DMS79 treated with DMSO at 0.1 percent for 48 hours (cell line): ENCODE measurements around the gene KIF21B.
A peak's percentile ranks its signal among the peaks of the same experiment; 100 is the strongest.

Source experiments
- DNase-seq: peaks from one replicate; lab custom pipeline; 2025; lab: John Stamatoyannopoulos, UW

Gene KIF21B

DNA sequence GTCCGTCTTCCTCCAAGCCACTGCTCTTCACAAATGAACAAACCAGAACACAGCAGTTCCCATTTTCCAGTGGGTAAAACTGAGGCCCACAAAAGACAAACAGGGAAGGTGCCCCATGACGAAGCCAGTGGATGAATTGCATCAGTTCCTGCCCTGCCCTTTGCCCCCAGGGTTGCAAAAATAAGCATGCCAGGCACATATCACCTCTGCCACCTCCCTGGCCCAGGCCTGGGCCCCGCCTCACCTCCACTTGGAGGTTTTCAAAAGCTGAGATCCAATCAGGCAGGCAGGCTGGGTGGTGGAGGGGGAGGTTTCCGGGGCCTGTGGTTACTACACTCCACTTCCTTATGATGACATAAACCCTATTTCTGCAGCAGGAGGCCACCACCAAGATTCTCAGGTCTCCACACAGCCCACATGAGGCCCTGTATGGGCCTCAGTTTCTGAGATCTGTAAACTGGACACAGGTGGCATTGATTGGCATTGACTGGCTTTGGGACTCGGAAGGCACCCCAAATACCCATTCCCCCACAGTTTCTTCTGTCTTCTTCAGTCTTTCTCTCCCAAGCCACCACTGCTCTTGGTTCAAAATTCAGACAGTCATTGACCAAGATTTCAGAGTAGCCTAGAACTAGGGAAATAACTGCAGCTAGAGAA, 4.1 kb downstream of the KIF21B start:
- DNase-seq = no peak

DNA sequence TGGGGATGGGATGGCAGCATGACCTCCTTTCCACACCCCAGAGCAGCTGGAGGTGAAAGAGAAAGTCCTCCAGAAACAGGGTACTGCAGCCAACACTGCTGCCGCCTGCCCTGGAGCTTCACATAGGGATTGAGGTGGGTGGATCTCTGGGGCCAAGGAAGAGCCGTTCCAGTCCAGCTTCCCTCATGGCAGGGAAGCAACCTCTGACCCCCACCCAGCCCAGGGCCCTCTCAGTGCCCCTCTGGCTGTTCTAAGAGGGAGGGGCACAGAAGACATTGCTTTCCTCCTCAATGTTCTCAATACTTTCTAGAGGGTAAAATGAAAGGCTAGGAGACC, 5.7 kb downstream of the KIF21B start:
- DNase-seq = no peak

DNA sequence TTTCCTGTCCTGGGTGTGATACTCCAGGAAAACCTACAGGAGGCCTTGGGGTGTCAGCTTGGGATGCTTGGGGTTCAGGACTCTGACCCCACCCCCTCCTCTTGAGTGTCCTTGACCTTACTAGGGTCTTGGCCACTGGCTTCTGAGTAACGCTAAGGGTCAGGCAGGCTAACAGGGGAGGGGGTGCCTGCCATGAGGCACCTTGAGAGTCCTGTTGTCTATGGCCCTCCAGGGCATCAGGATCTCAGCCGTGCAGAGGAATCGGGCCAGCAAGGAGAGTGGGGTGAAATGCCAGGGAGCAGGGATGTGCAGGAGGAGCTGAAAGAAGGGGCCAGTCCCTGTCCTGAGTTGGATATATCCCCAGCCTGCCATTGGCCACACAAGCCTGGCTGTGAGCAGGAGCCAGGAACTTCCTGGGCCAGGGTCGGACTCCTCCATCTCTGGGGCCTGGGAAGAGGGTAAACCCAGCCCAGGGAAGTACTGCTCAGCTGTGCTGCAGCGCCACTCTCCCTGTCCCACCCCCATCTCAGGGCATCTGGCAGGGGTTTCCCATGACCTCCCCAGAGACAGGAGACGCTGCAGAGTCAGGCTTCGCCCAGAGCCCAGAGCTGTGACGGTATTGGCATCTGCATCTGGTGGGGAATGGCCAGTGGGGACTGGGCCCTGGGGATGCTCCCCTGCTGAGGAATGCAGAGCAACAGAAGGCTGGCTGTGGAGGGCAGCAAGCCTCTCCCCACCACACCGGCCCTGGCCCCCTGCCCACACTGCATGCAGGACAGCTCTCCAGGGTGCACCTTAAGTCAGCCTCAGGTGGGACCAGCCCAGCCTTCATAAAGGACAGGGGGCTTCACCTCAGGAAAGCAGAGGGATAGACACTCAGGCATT, 6.3 kb downstream of the KIF21B start:
- DNase-seq = no peak

DNA sequence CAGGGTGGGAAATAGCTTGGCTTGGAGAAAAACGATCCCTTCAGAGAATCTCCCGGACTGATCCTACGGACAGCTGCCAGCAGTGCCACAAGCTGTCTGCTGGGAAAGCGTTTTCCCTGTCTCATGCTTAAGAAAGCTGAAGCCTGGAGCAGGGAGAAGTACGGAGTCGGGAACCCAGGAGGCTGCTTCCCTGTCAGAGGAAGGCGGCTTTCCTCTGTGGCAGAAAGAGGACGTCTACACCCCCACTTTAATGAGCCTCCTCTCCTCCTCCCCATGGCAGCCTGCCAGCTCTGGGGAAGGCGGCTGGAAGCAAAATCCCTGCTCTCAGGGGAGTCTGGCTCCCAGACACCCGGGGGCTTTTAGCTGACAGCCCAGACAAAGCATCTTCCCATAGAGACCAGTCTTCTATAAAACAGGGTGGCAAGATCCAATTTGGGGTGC, 7.3 kb downstream of the KIF21B start:
- DNase-seq = peak; percentile 76

DNA sequence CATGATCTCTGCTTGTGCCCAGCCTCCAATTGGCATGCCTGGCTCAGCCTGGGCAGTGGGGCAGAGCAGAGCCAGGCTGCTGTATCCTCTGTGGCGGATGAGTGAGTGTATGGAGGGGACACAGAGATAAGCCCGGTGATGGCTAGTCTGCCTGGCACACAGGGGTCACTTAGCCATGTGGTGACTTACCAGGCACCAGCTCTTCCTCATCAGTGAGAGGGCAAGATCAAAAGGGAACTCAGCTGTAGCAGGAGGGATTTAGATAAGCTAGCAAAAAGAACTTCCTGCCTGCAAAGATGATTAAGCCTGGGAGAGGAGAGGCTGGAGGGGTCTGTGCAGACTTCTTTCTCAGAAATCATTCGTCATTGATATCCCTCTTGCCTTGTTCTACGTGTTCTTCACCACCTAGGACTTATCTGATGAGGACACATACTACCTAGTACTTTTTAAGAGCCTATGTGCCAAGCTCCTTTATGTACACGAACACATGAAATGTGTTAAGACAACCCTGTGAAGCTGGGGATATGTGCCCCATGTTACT, 7.9 kb downstream of the KIF21B start:
- DNase-seq = no peak

DNA sequence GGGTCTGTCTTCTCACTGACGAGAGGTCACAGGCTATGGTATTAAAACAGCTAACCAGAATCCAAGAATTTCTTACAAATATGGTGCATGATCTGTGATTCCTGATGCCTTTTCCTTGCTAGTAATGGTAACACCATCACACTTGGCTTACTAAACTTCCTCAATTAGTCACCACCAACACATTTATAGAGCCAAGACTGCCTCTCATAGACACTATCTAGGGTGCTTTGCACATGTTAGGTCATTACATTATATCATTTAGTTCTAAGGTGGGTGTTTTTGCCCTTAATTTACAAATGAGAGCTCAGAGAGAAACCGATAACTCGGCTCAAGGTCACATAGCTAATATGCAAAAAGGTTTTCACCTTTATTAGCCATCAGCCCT, 8.7 kb downstream of the KIF21B start:
- no peak for DNase-seq

DNA sequence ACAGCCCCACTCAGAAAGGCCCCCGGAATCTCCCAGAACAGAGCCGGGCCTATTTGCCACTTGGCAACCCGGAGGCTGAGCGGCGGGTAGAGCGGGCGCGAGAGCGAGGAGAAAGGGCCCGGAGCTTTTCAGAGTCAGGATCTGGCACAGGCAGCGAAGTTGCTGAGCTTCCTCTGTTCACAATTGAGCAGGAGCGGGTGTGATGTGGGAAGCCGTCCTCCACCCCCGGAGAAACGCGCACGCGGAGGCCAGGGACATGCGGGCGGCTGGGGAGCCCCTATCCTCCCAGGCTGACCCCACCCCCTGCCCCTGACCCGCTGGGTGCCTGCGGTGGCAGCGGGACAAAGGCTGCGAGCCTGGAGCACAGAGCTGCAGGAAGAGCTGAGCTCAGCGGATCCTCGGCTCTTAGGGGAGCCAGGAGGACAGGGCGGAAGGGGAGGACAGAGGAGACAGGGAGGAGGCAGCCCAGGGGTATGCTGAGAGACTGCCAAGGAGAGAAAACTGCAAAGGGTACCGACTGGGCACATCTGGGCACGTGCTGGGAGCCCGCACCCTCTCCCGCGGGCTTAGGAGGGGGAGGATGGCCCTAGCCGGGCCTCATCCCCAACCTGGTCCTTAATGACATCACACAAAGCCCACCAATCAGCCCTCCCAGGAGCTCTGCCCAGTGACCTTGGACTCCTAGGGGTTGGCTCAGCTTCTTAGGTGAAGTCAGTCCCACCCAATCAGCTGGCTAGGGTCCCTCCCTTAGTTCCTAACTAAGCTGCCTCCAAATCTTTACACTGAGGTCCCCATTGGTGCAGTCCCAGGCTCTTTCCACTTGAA, 9.3 kb downstream of the KIF21B start:
- no peak for DNase-seq

DNA sequence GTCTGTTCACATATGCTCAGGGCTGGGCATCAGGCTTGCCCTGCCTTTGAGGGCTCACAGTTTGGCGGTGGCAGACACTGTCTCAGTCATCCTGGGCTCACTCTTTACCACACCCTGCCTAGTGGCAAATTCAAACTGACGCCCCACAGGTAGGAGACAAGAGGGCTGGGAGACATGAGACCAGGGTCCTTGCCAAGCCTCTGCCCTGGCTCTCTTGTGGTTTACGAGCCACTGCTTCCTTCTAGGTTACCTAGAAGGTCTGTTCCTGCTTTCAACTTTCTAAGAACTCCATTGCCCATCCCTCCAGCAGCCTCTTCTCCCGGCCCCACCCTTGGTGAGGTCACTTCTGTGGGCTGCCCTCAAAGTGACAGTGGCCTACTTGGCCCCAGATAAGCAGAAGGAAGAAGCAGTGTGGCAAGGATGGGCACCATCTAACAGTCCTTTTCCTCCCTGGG, 10.5 kb downstream of the KIF21B start:
- no peak for DNase-seq

DNA sequence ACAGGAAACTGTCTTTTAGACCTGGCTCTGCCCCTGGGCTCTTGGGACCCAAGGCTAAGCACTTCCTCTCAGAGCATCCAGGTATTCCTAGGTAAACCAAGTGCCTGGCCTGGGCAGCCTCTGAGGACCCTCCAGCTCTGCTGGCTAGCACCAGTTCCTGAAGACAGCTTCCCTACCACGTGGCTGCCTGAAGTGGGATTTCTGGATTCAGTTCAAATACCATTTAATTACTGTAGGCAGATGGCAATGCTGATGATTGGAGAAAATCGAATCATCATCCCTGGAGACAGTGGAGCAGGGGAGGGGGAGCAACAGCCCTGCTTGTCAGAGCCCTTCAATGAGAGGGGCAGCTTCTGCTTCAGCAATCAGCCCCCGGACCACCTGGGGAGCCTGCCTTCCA, 11.9 kb downstream of the KIF21B start:
- peak; percentile 85 for DNase-seq

DNA sequence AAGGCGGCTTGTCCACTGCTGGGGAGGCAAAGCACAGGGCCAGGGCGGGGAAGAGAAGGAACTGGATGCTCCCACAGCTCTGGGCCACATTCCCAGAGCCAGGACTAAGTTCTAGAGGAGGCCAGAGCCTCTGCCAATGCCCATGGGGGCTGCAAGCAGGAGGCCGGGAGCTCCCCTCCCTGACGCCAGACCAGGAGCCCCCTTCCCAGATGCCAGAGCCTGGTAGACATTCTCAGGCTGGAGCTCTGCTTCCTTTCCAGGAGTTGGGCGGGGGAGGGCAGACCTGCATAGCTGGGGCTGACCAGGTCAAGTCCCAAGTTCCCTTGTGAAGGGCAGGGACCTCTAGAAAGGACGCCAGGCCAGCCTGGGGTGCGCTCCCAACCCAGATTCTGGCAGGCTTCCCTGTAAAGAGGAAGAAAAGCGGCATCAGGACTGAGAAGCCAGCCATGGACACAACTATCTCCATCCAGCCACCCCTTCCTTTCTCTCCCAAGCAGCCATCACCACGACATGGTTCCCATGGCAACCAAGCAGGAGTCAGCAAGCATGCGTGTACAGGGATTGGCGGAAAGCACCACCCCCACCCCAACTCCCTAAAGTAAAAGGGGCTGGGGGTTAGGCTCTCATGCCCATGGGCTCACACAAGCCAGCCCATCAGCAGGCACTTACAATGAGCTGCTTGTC, 13.4 kb downstream of the KIF21B start:
- no peak for DNase-seq

DNA sequence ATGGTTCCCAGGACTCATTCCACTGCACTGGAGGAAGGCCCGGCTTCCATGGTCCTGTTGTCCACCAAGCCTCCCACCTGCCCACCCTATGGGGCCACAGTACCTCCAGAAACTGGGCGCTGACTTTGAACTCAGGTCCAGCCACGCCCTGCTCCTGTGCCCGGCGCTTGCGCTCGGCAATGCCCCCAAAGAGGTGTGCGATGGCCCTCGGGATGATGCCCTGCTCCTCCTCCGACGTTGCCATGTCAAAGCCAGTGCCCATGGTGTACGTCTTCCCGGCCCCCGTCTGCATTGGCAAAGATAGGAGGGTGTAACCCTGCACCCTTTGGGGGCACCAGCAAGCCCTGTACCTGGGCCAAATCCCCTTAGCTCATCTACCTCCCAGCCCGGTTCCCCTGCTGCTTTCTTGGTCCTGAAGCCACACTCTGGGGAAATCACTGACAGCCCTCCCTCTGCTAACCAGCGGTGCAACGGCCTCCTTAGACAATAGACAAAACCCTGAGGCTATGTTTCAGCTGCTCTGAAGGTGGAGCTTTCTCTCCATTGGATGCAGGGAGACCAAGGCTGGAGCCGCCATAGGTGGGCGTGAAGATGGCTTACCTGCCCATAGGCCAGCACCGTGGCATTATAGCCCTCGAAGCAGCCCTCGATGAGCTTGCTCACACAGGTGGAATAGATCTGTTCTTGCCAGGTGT, 14.7 kb downstream of the KIF21B start:
- no peak for DNase-seq

DNA sequence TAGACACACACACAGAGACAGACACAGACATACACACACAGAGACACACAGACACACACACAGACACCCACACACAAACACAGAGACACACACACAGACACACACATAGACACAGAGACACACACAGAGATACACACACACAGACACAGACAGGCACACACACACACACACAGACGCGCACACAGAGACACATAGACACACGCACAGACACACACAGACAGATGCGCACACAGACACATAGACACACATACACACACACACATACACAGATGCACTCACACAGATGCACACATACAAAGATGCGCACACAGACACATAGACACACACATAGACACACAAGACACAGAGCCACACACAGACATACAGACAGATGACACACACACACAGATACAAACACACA, 16.0 kb downstream of the KIF21B start:
- no peak for DNase-seq

DNA sequence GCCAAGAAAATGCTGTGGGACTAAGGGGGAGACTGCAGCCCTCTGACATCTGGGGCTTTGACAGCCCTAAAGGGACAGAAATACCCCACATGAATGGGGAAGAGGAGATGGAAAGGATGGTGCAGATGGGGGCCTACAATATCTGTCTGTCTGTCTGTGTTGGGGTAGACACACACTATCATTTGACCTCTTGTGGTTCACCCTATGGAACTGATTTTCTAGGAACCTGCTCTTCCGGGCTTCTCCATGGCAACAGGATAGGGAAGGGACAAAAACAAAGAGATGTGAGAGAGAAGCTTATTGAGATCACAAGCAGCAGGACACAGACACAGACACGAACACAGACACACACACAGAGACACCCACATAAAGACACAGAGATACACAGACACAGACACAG, 17.1 kb downstream of the KIF21B start:
- DNase-seq = no peak

DNA sequence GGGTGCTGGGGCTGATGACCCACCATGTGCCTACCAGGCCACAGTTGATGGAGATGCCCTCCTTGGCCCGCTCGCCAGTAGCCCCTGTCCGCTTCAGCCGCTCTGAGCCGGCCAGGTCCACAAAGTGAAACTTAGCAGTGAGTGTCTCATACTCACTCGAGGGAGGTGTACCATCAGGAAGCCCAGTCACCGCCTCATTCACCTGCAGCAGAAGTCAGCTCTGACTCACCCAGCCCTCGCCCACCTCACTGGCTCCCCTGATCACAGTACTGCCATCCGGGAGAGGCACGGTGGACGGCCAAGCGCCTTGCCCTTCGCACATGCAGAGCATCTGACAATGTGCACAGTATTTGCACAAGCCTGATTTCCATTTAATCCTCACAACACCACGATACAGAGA, 18.8 kb downstream of the KIF21B start:
- no peak for DNase-seq

DNA sequence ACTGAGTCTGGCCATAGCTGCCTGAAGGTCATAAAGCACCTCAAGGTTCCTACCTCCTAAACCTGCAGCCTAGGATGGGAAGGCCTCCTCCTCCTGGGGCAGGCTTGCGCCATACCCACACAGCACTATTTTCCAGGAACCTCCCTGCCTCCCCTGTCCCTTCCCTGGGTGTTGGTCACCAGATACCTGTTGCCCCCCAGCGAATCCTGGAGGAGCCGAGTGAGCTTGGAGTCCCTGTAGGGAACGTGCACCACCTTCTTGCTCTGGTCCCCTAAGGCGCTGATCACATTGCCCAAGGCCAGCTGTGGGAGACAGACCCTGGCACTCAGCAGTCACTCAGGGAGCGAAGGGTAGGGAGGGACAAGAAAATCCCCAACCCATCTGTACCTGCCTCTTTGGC, 19.4 kb downstream of the KIF21B start:
- no peak for DNase-seq

DNA sequence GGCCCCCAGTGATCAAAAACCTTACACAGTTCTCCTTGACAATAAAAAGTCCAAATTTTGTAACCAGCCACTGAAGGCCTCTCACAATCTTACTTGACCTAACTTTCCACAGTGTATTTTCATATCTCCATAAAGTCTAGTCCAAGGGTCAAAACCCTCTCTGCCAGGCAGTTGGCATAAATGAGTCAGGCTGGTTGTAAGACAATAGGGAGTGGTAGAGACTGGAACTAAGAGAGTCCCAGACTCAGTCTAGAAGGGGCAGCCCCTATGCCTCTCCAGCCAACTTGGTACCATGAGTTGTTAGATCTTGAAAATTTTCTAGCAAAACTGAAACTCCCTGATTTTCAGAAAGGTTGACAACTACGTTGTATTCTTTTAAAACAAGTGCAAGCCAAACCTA, 21.0 kb downstream of the KIF21B start:
- DNase-seq = no peak

DNA sequence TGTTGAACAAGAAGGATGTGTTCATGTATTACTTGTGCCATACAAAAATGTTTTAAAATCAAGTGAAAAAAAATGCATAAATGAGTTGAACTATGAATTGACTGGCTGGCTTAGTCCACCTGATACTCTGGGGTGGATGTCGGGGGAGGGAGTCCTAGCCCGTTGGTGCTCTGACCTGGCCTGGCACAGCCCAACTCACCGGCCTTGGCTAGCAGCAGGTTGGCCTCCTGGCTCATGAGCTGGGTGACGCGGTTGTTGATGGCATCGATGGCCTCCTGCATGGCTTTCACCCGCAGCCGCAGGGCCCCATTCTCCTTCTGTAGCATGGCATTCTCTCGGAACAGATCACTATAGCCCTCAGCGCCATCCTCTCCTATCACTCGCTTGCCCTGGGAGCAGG, 21.6 kb downstream of the KIF21B start:
- no peak for DNase-seq

DNA sequence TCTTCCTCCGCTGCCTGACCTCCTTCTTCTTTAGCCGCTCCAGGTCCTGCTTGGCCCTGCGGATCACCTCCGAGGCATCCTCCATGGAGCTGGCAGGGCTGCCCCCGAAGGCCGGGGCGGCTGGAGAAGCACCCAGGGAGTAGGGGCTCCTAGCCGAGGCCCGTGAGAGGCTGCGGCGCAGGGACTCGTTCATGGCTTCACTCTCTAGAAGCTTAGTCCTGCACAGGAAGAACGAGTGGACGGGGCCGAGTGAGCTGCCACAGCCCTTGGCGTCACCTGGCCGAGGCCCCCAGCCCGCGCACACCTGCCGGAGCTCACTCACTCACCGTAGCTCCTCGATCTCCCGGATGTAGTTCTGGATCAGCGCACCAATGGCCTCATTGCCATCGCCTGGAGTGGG, 23.1 kb downstream of the KIF21B start:
- no peak for DNase-seq

DNA sequence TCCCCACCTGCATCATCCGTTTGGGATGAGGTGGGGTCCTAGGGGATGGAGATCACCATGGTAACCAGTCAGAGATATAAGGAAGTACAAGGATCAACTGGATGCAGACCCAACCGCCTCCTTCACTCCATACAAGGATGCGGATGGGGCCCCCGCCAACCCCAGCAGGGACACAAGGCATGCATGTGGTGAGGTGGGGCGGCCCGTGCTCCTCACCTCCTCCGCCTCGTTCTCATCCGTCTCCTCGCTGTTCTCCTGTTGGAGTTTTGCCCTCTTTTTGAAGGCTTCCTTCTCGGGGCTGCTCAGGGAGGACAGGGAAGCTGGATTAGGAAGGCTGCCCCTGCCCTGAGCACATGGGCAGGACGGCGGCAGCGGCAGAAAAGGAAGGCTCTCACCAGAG, 23.8 kb downstream of the KIF21B start:
- no peak for DNase-seq

DNA sequence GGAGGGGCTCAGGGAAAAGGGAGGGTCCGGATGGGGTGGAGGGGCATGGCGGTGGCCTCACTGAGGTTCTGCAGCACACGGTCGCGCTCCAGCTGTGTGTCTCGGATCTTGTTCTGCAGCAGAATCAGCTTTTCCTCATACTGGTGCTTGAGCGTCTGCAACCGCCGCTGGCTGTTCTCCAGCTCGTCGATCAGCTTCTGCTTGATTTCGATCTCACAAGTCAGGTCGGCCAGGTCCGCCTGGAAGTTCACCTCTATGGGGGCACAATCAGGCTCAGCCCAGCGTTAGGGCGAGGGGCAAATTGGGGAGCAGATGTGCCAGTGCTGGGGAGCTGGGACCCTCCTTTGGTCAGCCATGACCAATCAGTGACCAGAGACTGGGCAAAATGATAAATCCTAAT, 25.2 kb downstream of the KIF21B start:
- no peak for DNase-seq

DNA sequence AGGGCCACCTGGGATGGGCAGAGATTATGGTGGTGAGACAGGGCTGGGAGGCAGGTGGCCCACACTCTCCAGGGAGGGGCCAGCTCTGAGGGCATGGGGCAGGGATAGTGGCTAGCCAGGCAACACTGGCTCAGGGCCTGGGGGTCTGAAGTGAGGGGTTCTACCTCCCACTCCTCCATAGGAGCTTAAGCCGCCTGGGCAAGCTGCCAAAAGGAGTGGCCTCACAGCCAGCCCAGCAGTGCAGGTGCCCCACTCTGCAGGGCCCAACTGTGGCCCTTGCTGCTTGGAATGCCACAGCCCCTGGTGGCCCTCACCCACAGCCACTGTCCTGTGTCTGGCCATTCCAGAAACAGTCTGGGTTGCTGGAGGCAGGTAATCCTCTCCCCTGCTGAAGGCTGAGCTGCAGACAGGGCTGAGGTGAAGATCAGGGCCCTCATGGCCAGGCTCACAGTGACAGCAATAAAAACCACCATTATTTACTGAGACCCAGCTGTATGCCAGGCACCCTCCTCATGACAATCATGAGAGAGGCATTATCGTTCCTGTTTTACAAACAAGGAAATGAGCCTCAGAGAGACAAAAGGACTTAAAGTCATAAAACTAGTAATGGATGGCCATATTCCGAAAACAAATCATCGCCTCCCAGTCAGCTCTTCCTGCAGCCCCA, 31.0 kb downstream of the KIF21B start:
- DNase-seq = no peak
